NCI-H1417 (cell line): Measurements from ENCODE around the gene MEGF11.
A peak's percentile ranks its signal among the peaks of the same experiment; 100 is the strongest.

Experiments used
- DNase-seq, 3 experiments: peaks; one replicate each; lab custom pipeline; 2025; lab: John Stamatoyannopoulos, UW

Gene MEGF11

GRCh38 chr15:66240240-66240794, 13.2 kb downstream of the MEGF11 start:
- DNase-seq, result no peak

- DNase-seq, result no peak
Measured at GRCh38 chr15:66239514-66239913, 14.0 kb downstream of the MEGF11 start.

GRCh38 chr15:66238318-66238717, 15.2 kb downstream of the MEGF11 start:
- no peak for DNase-seq

- DNase-seq, result no peak
Measured at GRCh38 chr15:66237513-66238235, 15.9 kb downstream of the MEGF11 start.

GRCh38 chr15:66236806-66237375, 16.7 kb downstream of the MEGF11 start:
- DNase-seq, result no peak

- DNase-seq, result no peak
Measured at GRCh38 chr15:66235866-66236265, 17.7 kb downstream of the MEGF11 start.

- no peak for DNase-seq
Measured at GRCh38 chr15:66234798-66235197, 18.8 kb downstream of the MEGF11 start.

- DNase-seq, result no peak
Measured at GRCh38 chr15:66233487-66234415, 19.8 kb downstream of the MEGF11 start.

GRCh38 chr15:66232267-66232625, 21.3 kb downstream of the MEGF11 start:
- no peak for DNase-seq

- no peak for DNase-seq
Measured at GRCh38 chr15:66231394-66232266, 21.9 kb downstream of the MEGF11 start.

GRCh38 chr15:66229790-66230465, 23.6 kb downstream of the MEGF11 start:
- DNase-seq, result no peak

- DNase-seq, result peak in 1 of 3 experiments; percentile 31
Measured at GRCh38 chr15:66228807-66229735, 24.5 kb downstream of the MEGF11 start.

GRCh38 chr15:66226736-66227135, 26.8 kb downstream of the MEGF11 start:
- DNase-seq, result no peak

GRCh38 chr15:66225656-66226274, 27.8 kb downstream of the MEGF11 start:
- no peak for DNase-seq

GRCh38 chr15:66224946-66225345, 28.6 kb downstream of the MEGF11 start:
- DNase-seq, result peak in 1 of 3 experiments; percentile 86

- no peak for DNase-seq
Measured at GRCh38 chr15:66222273-66223198, 31.0 kb downstream of the MEGF11 start.

GRCh38 chr15:66221126-66221525, 32.4 kb downstream of the MEGF11 start:
- no peak for DNase-seq

- DNase-seq, result no peak
Measured at GRCh38 chr15:66220601-66221000, 32.9 kb downstream of the MEGF11 start.
